Retinal pigment epithelial cell (primary cell): ENCODE measurements around the gene MPIG6B.
A peak's percentile ranks its signal among the peaks of the same experiment; 100 is the strongest.

ENCODE experiments used
- DNase-seq: peaks from one replicate; pipeline ENCODE4 v3.0.0-alpha.2; 2010; ENCODE audit warnings: low read depth
- H3K4me3 ChIP-seq: 2 replicates; pipeline ENCODE4 v1.5.1; 2011; ENCODE audit warnings: mild to moderate bottlenecking, low read length, control low read depth, moderate library complexity
- CTCF ChIP-seq: conservative IDR thresholded peaks from 2 replicates; pipeline ENCODE4 v1.5.1; 2011; ENCODE audit warnings: low read depth, low read length, control low read depth, inconsistent platforms

MPIG6B gene

GRCh38 chr6:31701666-31702404 is 21.3 kb upstream of the MPIG6B start:
- TF ChIP-seq CTCF, result no peak
- no peak for DNase-seq
- H3K4me3 ChIP-seq, result peak overlapping the region; percentile 97

GRCh38 chr6:31702405-31702818 is 20.8 kb upstream of the MPIG6B start:
- DNase-seq, result no peak
- TF ChIP-seq CTCF, result no peak
- peak overlapping the region; percentile 97 for H3K4me3 ChIP-seq

GRCh38 chr6:31702819-31703716 is 20.1 kb upstream of the MPIG6B start, which contains the start of gene ABHD16A:
ABHD16A (minus strand) TSS chr6:31703324; CDS start chr6:31703281, 43 bp downstream.
- no peak for TF ChIP-seq CTCF
- H3K4me3 ChIP-seq, result peak within 1 kb of the TSS; percentile 97
- DNase-seq, result peak; percentile 94

- H3K4me3 ChIP-seq, result no peak overlapping the region
- DNase-seq, result no peak
- no peak for TF ChIP-seq CTCF
Measured at GRCh38 chr6:31705931-31706330, 17.2 kb upstream of the MPIG6B start.

GRCh38 chr6:31706599-31706998 is 16.6 kb upstream of the MPIG6B start, which contains the start of gene LY6G6F:
LY6G6F (plus strand) TSS chr6:31706866; CDS start chr6:31706907, 41 bp downstream.
- no peak within 1 kb of the TSS for H3K4me3 ChIP-seq
- no peak for DNase-seq

GRCh38 chr6:31707701-31708100 is 15.5 kb upstream of the MPIG6B start:
- H3K4me3 ChIP-seq, result no peak overlapping the region
- no peak for DNase-seq
- no peak for TF ChIP-seq CTCF

More at GRCh38 chr6:31706599-31706998, 16.6 kb upstream of the MPIG6B start, which contains the start of gene LY6G6F:
- TF ChIP-seq CTCF, result no peak
